B cell (primary cell): ENCODE measurements around the gene LITAFD.

Source experiments
- EZH2 ChIP-seq: IDR thresholded peaks from 2 replicates; pipeline ENCODE4 v1.6.1; 2012; ENCODE audit warnings: borderline replicate concordance, low read depth, mild to moderate bottlenecking, moderate library complexity, low read length; ENCODE audit not compliant: insufficient read depth, poor library complexity, severe bottlenecking
- TF ChIP-seq, protein P1 (sequence below): fragments of 200-600 bp; IDR thresholded peaks from one replicate; pipeline ENCODE4 v1.8.0; 2022; ENCODE audit warnings: antibody characterized with exemption, mild to moderate bottlenecking

DNA sequence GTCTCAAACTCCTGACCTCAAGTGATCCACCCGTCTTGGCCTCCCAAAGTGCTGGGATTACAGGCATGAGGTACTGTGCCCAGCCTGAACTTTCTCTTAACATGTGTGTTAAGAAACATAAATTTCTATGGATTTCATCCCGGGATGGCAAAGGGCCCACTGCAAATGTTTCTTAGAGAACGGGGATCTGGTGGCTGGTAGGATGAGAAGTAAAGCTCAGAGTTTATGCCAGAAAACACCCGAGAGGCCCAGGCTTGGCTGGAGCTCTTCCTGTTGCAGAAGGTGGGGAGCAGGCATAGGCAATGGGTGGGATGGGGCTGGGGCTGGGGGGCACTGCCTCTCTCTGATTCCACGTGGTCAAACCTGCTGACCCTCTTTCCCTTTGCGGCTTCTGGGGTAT, 7.8 kb upstream of the LITAFD start:
- TF ChIP-seq, protein P1, sequence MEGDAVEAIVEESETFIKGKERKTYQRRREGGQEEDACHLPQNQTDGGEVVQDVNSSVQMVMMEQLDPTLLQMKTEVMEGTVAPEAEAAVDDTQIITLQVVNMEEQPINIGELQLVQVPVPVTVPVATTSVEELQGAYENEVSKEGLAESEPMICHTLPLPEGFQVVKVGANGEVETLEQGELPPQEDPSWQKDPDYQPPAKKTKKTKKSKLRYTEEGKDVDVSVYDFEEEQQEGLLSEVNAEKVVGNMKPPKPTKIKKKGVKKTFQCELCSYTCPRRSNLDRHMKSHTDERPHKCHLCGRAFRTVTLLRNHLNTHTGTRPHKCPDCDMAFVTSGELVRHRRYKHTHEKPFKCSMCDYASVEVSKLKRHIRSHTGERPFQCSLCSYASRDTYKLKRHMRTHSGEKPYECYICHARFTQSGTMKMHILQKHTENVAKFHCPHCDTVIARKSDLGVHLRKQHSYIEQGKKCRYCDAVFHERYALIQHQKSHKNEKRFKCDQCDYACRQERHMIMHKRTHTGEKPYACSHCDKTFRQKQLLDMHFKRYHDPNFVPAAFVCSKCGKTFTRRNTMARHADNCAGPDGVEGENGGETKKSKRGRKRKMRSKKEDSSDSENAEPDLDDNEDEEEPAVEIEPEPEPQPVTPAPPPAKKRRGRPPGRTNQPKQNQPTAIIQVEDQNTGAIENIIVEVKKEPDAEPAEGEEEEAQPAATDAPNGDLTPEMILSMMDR = no peak
- no peak for TF ChIP-seq EZH2
